GM18861 (cell line): Measurements from ENCODE around the gene CDRT15.
"Not testable (repeated sequence)": the region's sequence is repeated elsewhere in the genome, so short reads cannot be mapped to it uniquely, and the experiment has no call there.

ENCODE experiments used
- ATAC-seq: cut with Tn5 transposase; IDR thresholded peaks from one replicate; pipeline ENCODE4 v1.9.1; 2021; ENCODE audit not compliant: unreplicated experiment

The CDRT15 gene

GRCh38 chr17:14236762-14237161 is at the start of gene CDRT15:
Gene CDRT15 (minus strand): TSS chr17:14236862. CDS start chr17:14236833, 29 bp downstream.
- ATAC-seq: not testable (repeated sequence)

- no peak for ATAC-seq
These were observed 46.1 kb upstream of the CDRT15 start for GRCh38 chr17:14282726-14283125.

DNA sequence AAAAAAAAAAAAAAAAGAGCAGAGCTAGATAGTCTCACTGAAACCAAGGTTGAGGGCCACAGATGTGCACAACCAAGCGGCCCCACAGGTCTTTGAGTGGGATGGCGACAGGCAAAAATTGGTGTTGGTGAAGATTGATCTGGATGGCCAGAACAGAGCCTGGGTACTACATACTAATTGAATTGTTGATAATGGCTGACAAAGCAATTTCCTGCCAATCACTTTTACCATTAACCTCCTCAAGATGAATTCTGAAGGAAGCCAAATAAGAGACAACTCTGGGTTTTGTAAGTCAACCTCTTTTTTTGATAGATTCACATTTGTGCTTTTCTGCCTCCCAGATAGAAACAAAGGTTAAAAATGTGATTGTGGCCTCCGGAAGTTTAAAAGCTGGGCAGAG is 44.9 kb upstream of the CDRT15 start:
- ATAC-seq: no peak

GRCh38 chr17:14276535-14277250 is 40.0 kb upstream of the CDRT15 start:
- ATAC-seq: no peak

GRCh38 chr17:14270508-14270907 is 33.8 kb upstream of the CDRT15 start:
- no peak for ATAC-seq

DNA sequence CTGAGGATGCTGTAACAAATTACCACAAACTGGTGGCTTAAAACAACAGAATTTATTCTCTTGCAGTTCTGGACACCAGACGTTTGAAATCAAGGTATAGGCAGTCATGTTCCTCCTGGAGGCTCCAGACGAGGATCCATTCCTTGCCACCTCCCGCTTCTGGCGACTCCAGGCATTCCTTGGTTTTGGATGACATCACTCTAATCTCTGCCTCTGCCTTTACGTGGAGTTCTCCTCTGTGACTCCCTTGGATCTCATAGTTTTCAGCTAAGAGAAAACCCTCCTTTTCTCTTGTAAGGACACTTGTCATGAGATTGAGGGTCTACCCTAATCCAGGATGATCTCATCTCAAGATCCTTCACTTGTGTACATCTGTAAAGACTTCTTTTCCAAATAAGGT is 32.8 kb upstream of the CDRT15 start:
- ATAC-seq: no peak

GRCh38 chr17:14268264-14268663 is 31.6 kb upstream of the CDRT15 start:
- no peak for ATAC-seq

DNA sequence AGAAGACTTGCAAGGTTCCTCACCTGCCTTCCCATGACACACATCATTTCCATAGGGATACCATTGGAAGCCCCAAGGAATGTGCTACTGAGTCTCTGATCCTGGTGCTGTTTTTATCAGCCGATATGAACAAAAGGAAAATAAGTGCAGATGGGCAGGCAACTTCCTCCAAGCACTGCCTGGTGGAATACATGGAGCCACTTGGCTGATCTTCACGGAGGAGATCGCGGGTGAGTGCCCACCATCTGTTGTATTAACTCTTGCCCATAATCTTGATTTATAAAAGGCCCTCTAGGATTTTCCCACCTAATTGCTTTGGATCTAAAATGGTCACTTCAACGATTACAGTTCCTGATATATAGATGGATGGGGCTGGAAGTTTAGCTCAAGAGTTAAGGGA is 24.7 kb upstream of the CDRT15 start:
- ATAC-seq: no peak

GRCh38 chr17:14245629-14246028 is 9.0 kb upstream of the CDRT15 start:
- ATAC-seq: no peak

DNA sequence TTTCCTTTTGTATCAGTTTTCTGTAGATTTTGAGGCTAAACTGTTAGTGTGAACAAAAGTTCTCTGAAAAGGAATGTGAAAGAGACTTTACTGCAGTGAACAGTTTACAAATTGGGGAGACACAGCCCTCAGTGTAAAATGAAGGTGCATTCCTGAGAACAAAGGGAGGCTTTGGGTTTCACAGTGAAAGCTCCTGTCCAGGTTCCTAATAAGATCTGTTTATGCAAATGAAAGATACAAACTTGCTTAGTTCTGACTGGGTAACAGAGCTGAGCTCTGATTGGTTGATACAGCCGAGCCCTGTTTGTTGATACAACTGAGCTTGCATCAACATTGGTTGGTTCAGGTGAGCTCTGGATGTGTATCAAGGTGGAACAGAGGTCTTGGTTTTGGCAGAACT is 8.3 kb upstream of the CDRT15 start:
- ATAC-seq: no peak

GRCh38 chr17:14239271-14239670 is 2.6 kb upstream of the CDRT15 start:
- not testable (repeated sequence) for ATAC-seq

DNA sequence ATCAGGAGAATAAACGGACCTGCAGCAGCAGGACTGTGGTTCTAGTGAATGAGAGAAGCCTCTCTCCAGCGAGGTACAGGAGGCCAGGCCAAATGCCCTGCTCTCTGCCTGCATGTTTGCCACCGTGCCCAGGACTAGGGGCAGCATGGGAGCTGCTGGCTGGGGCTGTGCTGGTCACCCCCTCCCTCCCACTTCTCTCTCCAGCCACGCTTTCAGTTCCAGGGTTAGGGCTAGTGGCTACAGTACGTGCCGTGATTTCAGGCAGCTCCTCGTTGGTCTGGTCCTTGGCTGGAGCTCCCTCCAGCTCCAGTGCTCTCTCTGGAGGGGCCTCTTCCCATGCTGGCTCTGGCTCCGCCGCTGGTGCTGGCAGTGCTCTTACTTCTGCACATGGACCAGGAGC is 630 bp downstream of the CDRT15 start:
- ATAC-seq: not testable (repeated sequence)

DNA sequence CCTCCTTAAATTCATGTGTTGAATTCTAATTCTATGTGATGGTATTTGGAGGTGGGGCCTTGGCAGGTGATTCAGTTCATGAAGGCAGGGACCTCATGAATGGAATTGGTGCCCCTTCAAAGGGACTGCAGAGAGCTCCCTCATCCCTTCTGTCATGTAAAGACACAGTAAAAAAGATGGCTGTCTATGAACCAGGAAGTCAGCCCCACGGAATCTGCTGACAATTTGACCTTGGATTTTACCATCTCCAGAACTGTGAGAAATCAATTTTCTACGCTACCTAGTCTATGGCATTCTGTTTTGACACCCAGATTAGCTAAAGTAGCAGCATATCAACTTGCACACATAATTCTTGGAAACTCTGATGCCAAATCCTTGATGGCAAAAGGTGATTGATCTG is 1.6 kb downstream of the CDRT15 start:
- ATAC-seq: not testable (repeated sequence)

DNA sequence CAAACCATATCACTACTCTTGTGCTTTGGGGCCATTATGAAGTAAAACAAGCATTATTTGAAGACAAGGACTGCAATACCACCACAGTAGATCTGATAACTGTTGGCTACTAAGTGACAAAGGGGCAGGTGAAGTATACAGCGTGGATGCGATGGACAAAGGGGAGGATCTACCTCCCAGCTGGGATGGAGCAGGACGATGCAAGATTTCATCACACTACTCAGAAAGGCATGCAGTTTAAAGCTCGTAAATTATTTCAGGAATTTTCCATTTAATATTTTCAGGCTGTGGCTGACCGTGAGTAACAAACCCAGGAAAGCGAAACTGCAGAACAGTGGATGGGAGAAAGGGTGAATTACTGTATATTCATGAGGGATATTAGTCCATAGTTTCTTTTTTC is 5.5 kb downstream of the CDRT15 start:
- ATAC-seq: not testable (repeated sequence)

DNA sequence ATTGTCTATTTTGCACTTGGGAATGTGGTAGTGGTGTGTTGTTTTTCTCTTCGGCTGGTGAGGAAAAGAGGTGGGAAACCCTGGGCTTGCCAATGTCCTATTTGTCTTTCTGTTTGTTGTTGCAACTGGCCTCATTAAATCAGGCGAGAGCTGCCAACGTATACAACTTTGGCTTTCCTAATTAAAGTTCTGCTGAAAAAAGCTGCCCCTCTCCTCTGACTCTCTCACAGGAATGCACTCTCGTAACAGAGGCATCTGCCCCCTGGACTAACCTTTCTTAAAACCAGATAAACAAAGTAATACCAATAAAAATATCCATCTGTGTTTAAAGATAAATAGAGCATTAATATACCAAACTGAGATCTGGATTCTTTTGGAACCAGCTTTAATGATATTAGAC is 7.8 kb downstream of the CDRT15 start:
- no peak for ATAC-seq

- no peak for ATAC-seq
These were observed 9.6 kb downstream of the CDRT15 start for GRCh38 chr17:14227052-14227451.

- ATAC-seq: no peak
These were observed 11.2 kb downstream of the CDRT15 start for GRCh38 chr17:14225254-14225980.

DNA sequence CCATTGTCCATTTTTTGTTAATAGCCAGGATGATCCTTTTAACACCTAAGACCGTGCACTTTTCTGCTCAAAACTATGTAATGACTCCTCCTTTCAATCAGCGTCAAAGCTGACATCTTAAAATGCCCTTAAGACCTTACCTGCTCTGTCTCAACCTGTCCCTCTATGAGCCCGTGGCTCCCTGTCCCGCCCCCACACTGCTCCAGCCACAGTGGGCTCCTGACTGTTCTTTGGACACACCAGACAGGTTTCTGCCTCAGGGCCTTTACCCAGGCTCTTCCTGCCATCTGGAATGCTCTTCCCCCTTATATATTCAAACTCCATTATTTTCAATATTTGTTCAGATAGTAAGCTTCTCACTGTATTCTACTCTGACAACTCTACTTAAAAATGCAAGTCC is 14.1 kb downstream of the CDRT15 start:
- no peak for ATAC-seq

DNA sequence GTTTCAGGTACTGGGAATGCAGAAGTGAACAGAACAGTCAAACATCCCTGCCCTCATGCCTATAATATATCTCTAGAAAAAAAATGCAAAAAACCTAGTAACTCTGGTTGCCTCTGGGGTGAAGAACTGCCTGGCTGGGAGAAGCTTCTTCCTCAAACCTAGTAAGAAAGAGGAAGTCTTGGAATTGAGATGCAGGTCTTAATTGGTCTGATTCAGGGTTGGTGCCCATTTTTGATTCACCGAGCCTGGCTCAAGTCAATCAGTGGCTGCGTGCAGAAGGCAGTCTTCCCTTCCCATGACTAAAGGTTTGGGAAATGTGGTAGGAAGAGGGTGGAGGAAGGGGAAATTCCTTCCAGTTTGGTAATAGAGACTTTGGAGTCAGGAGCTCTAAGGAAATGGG is 22.4 kb downstream of the CDRT15 start:
- no peak for ATAC-seq

- no peak for ATAC-seq
These were observed 24.3 kb downstream of the CDRT15 start for GRCh38 chr17:14212401-14212800.

DNA sequence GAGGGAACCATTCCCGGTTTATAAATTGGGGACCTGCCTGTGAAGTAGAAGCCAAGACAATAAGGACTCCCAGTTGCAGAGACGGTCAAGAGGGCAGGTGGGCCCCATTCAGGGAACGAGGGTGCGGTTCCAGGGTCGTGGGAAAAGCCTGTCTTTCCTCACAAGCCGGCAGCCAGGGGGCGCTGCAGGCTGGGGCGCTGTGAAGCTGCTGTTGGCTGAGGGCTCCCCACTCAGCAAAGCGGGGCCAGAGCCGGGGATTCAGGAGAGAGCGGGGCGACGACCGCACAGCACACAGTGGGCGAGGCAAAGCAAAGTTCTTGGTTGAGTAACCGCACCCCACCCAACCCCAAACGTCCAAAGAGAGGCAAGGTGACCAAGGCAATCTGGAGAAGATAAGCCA is 24.9 kb downstream of the CDRT15 start:
- no peak for ATAC-seq

DNA sequence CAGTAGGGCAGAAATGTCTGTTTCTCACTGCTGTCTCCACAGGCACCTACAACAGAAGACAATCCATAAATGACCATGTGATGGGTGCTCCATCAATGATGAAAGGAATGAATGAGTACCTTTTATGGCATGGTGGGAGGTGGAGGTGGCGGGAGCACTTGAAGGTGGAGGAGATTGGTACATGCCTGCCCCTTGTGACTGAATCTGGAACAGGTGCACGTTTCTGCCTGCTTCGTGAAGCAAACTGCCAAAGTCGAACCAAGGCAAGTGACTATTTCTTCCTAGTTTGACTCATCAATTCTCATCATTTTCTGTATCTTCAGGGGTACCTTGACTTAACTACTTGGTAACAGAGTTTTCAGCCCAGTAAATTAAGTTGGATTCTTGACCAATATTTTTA is 25.4 kb downstream of the CDRT15 start:
- no peak for ATAC-seq

GRCh38 chr17:14209215-14209614 is 27.4 kb downstream of the CDRT15 start:
- ATAC-seq: no peak
